ENCODE results near the gene MPZL2.
"Not testable (repeated sequence)": the region's sequence is repeated elsewhere in the genome, so short reads cannot be mapped to it uniquely, and the experiment has no call there.

MPZL2 gene

GRCh38 chr11:118263695-118264568 is at the start of gene MPZL2:
Gene MPZL2, minus strand, starts transcription at chr11:118264297. Its CDS starts 144 bp downstream, at chr11:118264153.
- no peak for DNase-seq (ENCODE audit: low read depth in 3 of 3)

GRCh38 chr11:118313242-118313641 is 49.1 kb upstream of the MPZL2 start:
- DNase-seq (ENCODE audit: low read depth in 3 of 3) = no peak

- DNase-seq (ENCODE audit: low read depth in 3 of 3) = no peak
Observed at GRCh38 chr11:118312328-118312727, 48.2 kb upstream of the MPZL2 start.

GRCh38 chr11:118311518-118311917 is 47.4 kb upstream of the MPZL2 start:
- DNase-seq (ENCODE audit: low read depth in 3 of 3) = no peak

- DNase-seq (ENCODE audit: low read depth in 3 of 3) = no peak
Observed at GRCh38 chr11:118310781-118311485, 46.8 kb upstream of the MPZL2 start.

- no peak for DNase-seq (ENCODE audit: low read depth in 3 of 3)
Observed at GRCh38 chr11:118310271-118310670, 46.2 kb upstream of the MPZL2 start.

- DNase-seq (ENCODE audit: low read depth in 3 of 3) = not testable (repeated sequence)
Observed at GRCh38 chr11:118308995-118309528, 45.0 kb upstream of the MPZL2 start.

- DNase-seq (ENCODE audit: low read depth in 3 of 3) = peak in 1 of 3 experiments; percentile 47
Observed at GRCh38 chr11:118306556-118306955, 42.5 kb upstream of the MPZL2 start.

GRCh38 chr11:118305726-118306125 is 41.6 kb upstream of the MPZL2 start:
- no peak for DNase-seq (ENCODE audit: low read depth in 3 of 3)

- peak in 2 of 3 experiments; percentile 43 to 49 for DNase-seq (ENCODE audit: low read depth in 3 of 3)
Observed at GRCh38 chr11:118304568-118305248, 40.6 kb upstream of the MPZL2 start, which contains the start of gene CD3E. Gene CD3E, plus strand, starts transcription at chr11:118304730. Its CDS starts 223 bp downstream, at chr11:118304953.

GRCh38 chr11:118304227-118304567 is 40.1 kb upstream of the MPZL2 start:
- DNase-seq (ENCODE audit: low read depth in 3 of 3) = no peak

GRCh38 chr11:118301600-118302195 is 37.6 kb upstream of the MPZL2 start:
- DNase-seq (ENCODE audit: low read depth in 3 of 3) = no peak

GRCh38 chr11:118295815-118296454 is 31.8 kb upstream of the MPZL2 start:
- DNase-seq (ENCODE audit: low read depth in 3 of 3) = peak in 1 of 3 experiments; percentile 43

GRCh38 chr11:118295199-118295598 is 31.1 kb upstream of the MPZL2 start:
- no peak for DNase-seq (ENCODE audit: low read depth in 3 of 3)

GRCh38 chr11:118294053-118294452 is 30.0 kb upstream of the MPZL2 start:
- DNase-seq (ENCODE audit: low read depth in 3 of 3) = no peak

GRCh38 chr11:118291477-118292135 is 27.5 kb upstream of the MPZL2 start:
- no peak for DNase-seq (ENCODE audit: low read depth in 3 of 3)

- no peak for DNase-seq (ENCODE audit: low read depth in 3 of 3)
Observed at GRCh38 chr11:118290923-118291322, 26.8 kb upstream of the MPZL2 start.

GRCh38 chr11:118289401-118289800 is 25.3 kb upstream of the MPZL2 start:
- DNase-seq (ENCODE audit: low read depth in 3 of 3) = no peak

- DNase-seq (ENCODE audit: low read depth in 3 of 3) = no peak
Observed at GRCh38 chr11:118287006-118287405, 22.9 kb upstream of the MPZL2 start.

GRCh38 chr11:118286545-118286944 is 22.4 kb upstream of the MPZL2 start:
- no peak for DNase-seq (ENCODE audit: low read depth in 3 of 3)

Data from stimulated activated CD4-positive, alpha-beta T cell treated with anti-CD3 and anti-CD28 coated beads, TNF-alpha, amount 100 ng/mL, for 4 hours (primary cell).